Lung (tissue), 12 donors: ENCODE data around the gene ASB1. TPM values are rescaled to one million over a fixed set of nuclear protein-coding genes. Genes with fewer than 3 reads are reported as not detected.

Experiments used
- ATAC-seq: fragments of 200-7000 bp; cut with Tn5 transposase; one replicate; pipeline ENCODE4 v1.9.1; 2020; ENCODE audit warnings: moderate number of reproducible peaks; ENCODE audit not compliant: insufficient read depth, low FRiP score
- DNase-seq, 3 donors: peaks; one replicate each; pipeline ENCODE4 v3.0.0-alpha.2; 2013 to 2017
- H3K27ac ChIP-seq, 2 donors: one replicate each; pipeline ENCODE4 v1.5.1; 2013; ENCODE audit warnings: mild to moderate bottlenecking in 2 of 2, moderate library complexity in 2 of 2, control low read depth in 1 of 2, inconsistent platforms in 1 of 2, low read depth in 1 of 2, low read length in 1 of 2
- H3K27me3 ChIP-seq, 3 donors: one replicate each; pipeline ENCODE4 v1.5.1; 2013; ENCODE audit warnings: low read length in 2 of 3; ENCODE audit not compliant: control insufficient read depth in 3 of 3, insufficient read depth in 3 of 3
- H3K36me3 ChIP-seq, 4 donors: one replicate each; pipeline ENCODE4 v1.5.1; 2013; ENCODE audit warnings: low read length in 4 of 4, mild to moderate bottlenecking in 1 of 4, moderate library complexity in 1 of 4; ENCODE audit not compliant: control insufficient read depth in 4 of 4, insufficient read depth in 4 of 4
- H3K4me1 ChIP-seq, 5 donors: one replicate each; pipeline ENCODE4 v1.5.1; 2013; ENCODE audit warnings: low read length in 5 of 5, mild to moderate bottlenecking in 2 of 5, moderate library complexity in 1 of 5; ENCODE audit not compliant: control insufficient read depth in 5 of 5, insufficient read depth in 5 of 5
- H3K4me3 ChIP-seq: one replicate; pipeline ENCODE4 v1.5.1; 2013; ENCODE audit warnings: mild to moderate bottlenecking, control low read depth, moderate library complexity
- H3K9ac ChIP-seq, 2 donors: one replicate each; pipeline ENCODE4 v1.5.1; 2013; ENCODE audit warnings: low read length in 2 of 2, control low read depth in 1 of 2; ENCODE audit not compliant: insufficient read depth in 1 of 2
- H3K9me3 ChIP-seq, 4 donors: one replicate each; pipeline ENCODE4 v1.5.1; 2013; ENCODE audit warnings: low read length in 3 of 4, mild to moderate bottlenecking in 1 of 4, moderate library complexity in 1 of 4; ENCODE audit not compliant: control insufficient read depth in 4 of 4, insufficient read depth in 3 of 4
- WGBS, 2 donors: extraction: QIAGEN DNeasy Blood & Tissue Kit; methylation state at CpG; one replicate each; pipeline ENCODE4 v1.1.7; 2013; 5-methylcytosine and 5-hydroxymethylcytosine counted together
- polyA plus RNA-seq, 2 donors: library from polyadenylated mRNA; stranded (reverse); fragments of 200-250 nt; gene quantifications; one replicate each; pipeline ENCODE4 v1.2.1, GENCODE V29; 2013
- total RNA-seq, 2 donors: library from RNA; depleted of rRNA in 1 of 2; stranded (reverse); fragments of >200 nt in 1 of 2; gene quantifications; one replicate each; pipeline ENCODE4 v1.2.1, GENCODE V29; 2014 to 2021
- TF ChIP-seq, protein P1 (sequence below): IDR thresholded peaks from 2 replicates; pipeline ENCODE4 v1.5.1; 2012; ENCODE audit warnings: mild to moderate bottlenecking; ENCODE audit errors: control extremely low read depth, extremely low read depth
- donor health status: control.
- donor health status: control.
- donor health status: Bipolar disorder and iron deficiency.
- donor health status: healthy.
- donor health status: DM: yes; HTN: yes; CAD: no.

Gene ASB1
- total and polyA plus RNA-seq, 4 donors, result 17.7 to 34.9 (median 20.6) TPM

- Histone ChIP-seq H3K9ac (no peak overlapping the region), H3K9me3 (peaks cover 0 to 11% (median 3%) of the 10 kb centered on the region in 4 donors), H3K27me3 (no peaks in the 10 kb centered on the region), H3K27ac (no peak overlapping the region), H3K36me3 (peaks cover 0 to 7% (median 0%) of the 10 kb centered on the region in 4 donors), H3K4me3 (no peak overlapping the region), H3K4me1 (no peaks in the 10 kb centered on the region)
- ATAC-seq, result no peak
- no peak for DNase-seq
- TF ChIP-seq, protein P1, sequence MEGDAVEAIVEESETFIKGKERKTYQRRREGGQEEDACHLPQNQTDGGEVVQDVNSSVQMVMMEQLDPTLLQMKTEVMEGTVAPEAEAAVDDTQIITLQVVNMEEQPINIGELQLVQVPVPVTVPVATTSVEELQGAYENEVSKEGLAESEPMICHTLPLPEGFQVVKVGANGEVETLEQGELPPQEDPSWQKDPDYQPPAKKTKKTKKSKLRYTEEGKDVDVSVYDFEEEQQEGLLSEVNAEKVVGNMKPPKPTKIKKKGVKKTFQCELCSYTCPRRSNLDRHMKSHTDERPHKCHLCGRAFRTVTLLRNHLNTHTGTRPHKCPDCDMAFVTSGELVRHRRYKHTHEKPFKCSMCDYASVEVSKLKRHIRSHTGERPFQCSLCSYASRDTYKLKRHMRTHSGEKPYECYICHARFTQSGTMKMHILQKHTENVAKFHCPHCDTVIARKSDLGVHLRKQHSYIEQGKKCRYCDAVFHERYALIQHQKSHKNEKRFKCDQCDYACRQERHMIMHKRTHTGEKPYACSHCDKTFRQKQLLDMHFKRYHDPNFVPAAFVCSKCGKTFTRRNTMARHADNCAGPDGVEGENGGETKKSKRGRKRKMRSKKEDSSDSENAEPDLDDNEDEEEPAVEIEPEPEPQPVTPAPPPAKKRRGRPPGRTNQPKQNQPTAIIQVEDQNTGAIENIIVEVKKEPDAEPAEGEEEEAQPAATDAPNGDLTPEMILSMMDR, result no peak
Observed at GRCh38 chr2:238489896-238490295, 63.2 kb downstream of the ASB1 start.

GRCh38 chr2:238492840-238493239, 66.1 kb downstream of the ASB1 start:
- TF ChIP-seq, protein P1, result no peak
- ATAC-seq (no peak), DNase-seq (no peak)
- no peaks in the 10 kb centered on the region for H3K36me3 ChIP-seq
- H3K4me3 ChIP-seq, result no peak overlapping the region
- no peaks in the 10 kb centered on the region for H3K9me3 ChIP-seq
- H3K4me1 ChIP-seq, result no peaks in the 10 kb centered on the region
- H3K27ac ChIP-seq, result no peak overlapping the region
- no peak overlapping the region for H3K9ac ChIP-seq
- no peaks in the 10 kb centered on the region for H3K27me3 ChIP-seq
- WGBS, 2 donors, result 70 to 86% methylated on average over 5 of the region's 5 CpGs

GRCh38 chr2:238493411-238493810, 66.7 kb downstream of the ASB1 start:
- Histone ChIP-seq H3K36me3 (no peaks in the 10 kb centered on the region), H3K27me3 (no peaks in the 10 kb centered on the region), H3K27ac (no peak overlapping the region), H3K9me3 (no peaks in the 10 kb centered on the region), H3K4me3 (no peak overlapping the region), H3K4me1 (no peaks in the 10 kb centered on the region), H3K9ac (no peak overlapping the region)
- DNase-seq, result no peak
- no peak for ATAC-seq
- 79 to 86% methylated on average over 5 of the region's 5 CpGs for WGBS, 2 donors
- TF ChIP-seq, protein P1, result no peak

GRCh38 chr2:238493880-238494572, 67.3 kb downstream of the ASB1 start:
- DNase-seq, result no peak
- TF ChIP-seq, protein P1, result no peak
- Histone ChIP-seq H3K4me1 (no peaks in the 10 kb centered on the region), H3K9ac (no peak overlapping the region), H3K36me3 (no peaks in the 10 kb centered on the region), H3K9me3 (no peaks in the 10 kb centered on the region), H3K27me3 (no peaks in the 10 kb centered on the region), H3K4me3 (no peak overlapping the region), H3K27ac (no peak overlapping the region)
- ATAC-seq, result no peak
- WGBS, 2 donors, result 54 to 56% methylated on average over 18 of the region's 18 CpGs
